Measurements from ENCODE around the gene GARNL3.

- no peak for TF ChIP-seq POLR2A (IDR thresholded peaks at IDR 0.05)
- no peak for TF ChIP-seq CTCF (IDR thresholded peaks at IDR 0.05)
Observed at GRCh38 chr9:127273326-127273725, 8.8 kb downstream of the GARNL3 start.
